Fibroblast of skin of right biceps (primary cell): ENCODE results near the gene BMPER.
"Not testable (repeated sequence)": the region's sequence is repeated elsewhere in the genome, so short reads cannot be mapped to it uniquely, and the experiment has no call there.

ENCODE experiments used
- DNase-seq: peaks from one replicate; pipeline ENCODE4 v3.0.0-alpha.2; 2013

The BMPER gene

GRCh38 chr7:34145603-34146002, 240.3 kb downstream of the BMPER start:
- DNase-seq, result no peak

DNA sequence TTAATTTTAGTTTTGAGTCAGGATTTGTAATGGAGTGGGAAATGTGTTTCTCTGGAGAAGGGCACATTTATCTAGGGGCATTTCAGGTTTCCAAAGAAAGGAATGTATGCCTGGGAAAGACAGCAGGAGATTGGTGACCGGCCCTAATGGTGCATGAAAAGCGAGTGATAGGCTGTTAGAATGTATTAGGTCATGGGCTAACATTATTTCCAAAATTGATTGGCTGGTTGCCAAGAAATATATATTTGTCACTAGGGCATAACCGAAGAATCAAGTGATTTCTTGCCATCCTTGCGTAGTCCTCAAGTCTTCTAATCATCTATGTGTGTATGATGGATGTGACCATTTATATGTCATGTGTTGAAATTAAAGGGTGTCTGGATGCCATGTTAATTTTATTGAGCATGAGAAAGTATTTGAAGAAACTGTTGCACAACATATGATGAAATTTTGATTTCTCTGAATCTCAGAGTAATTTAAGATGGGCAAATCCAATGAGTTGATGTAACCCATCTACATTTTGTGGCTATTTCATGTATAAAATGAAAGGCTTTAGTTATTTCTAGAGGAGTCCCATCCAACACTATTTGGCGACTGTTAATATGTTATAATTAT, 248.4 kb downstream of the BMPER start:
- DNase-seq, result peak; percentile 35

- DNase-seq, result peak; percentile 99
These were observed 250.0 kb downstream of the BMPER start for GRCh38 chr7:34155220-34155908.

DNA sequence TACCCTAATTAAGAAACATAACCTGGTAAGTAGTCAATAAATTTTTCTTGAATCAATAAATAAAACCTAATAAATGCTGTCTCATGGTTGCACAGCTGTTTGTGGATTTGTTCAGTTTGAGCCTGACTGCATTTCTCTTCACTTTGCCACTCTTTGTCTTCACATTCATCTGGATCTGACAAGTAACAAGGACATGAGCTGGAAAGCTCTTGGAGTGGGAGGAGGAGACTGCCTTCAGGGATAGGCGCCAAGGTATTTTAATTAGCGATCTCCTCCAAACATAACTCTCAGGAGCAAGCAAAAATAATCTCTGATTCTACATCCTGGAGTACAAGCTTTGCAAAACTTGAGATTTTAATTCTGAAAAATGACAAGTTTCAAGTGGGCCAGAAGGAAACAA, 251.0 kb downstream of the BMPER start:
- peak; percentile 85 for DNase-seq

DNA sequence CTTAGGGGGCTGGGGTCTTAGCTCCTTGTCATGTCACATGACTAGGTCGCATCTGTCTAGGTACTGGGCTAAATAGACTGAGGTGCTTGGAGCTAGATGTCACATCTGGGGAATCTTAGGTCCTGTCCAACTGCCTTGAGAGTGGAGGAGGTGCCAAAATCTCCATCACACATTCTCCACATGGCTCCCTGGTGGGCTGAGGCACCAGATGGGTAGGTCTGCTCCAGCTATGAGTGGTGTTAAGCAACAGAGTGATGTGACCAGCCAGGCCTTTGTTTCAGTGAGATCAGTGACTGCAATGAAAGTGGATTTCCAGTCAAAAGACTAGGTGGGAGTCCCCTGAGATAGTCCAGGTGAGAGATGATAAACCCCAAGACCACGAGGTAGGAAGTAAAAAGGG, 251.8 kb downstream of the BMPER start:
- DNase-seq, result peak; percentile 44

- peak; percentile 34 for DNase-seq
These were observed 253.2 kb downstream of the BMPER start for GRCh38 chr7:34158368-34159153.

DNA sequence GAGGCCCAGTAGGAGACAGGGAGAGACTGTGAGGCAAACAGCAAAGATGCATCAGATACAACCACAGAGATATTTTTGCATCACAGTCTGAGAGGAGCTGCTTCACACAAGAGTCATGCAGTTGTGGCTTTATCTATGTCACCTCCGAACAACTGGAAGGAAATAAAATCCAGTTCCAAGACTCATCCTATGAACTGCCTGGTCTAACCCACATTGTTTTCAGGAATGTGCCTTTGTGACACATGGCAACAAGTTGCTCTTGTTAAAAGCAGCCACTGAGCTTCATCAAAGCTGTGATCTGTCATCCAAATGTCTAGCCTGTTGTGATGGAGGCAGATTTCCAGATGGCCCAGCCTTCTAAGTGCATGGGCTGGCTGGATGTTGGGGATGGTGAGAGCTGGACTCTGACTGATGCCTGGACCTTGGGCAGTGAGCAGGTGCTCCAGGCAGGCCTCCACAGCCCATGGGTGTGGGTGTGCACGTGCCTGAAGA, 255.0 kb downstream of the BMPER start:
- DNase-seq, result peak; percentile 98

- DNase-seq, result peak; percentile 69
These were observed 256.8 kb downstream of the BMPER start for GRCh38 chr7:34162027-34162565.

- DNase-seq, result no peak
These were observed 257.3 kb downstream of the BMPER start for GRCh38 chr7:34162677-34163076.

DNA sequence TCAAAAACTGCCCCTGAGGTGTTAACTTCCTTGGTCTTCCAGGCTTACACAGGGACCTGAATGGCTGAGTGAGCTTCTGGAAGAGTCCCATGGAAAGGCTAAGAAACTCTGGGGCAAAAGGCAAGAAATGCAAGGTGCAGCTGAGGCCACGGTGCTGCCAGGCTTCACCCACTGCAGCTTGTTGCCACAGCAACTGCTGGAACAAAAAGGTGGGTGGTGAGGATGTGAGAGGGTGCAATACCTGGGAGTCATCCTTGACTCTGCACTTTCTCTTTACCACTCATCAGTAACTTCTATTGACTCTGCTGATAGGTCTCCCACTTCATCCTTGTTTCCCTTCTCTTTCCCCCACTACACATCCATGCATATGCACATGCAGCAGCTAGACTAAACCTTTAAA, 258.6 kb downstream of the BMPER start:
- no peak for DNase-seq

DNA sequence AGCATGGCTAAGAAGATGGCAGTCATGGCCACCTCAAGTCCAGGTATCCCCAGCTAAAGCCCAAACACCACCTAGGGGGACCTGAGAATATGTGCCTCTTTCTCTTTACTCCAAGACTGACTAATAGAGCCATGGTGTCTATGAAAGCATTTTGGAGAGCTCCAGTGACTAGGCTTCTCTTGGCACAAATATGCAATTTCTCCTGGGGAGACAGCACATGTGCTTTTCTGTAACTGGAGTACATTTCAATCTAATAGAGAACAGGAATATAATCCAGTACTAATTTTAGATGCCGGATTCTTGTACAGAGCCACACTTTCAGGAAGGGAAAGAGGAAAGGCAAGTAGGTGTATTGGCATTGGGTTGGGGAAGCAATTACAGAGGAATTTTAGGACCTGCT, 260.1 kb downstream of the BMPER start:
- peak; percentile 48 for DNase-seq

DNA sequence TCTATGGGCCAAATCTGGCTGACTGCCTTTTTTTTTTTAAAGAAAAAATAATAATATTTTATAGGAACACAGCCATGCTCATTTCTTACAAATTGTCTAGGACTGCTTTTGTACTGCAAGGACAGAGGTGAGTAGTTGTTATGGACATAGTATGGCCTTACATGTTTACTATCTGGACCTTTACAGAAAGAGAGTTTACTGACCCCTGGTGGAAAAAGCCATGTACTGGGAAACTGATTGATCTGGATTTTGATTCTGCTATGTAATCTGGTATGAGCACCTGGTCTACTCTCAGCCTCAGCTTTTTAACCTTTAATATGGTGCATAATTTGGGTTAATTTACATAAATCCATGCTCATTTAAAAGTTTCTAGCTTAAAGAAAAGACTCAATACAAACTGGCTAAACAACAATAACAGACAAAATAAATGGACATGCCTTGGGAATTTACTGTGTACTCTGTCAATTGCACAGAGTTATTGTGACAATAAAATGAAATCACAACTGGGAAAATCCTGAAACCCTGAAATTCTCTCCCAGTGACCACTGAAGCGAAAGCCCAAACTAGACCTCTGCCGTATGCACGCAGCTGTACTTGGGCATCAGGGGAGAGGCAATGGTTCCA, 260.7 kb downstream of the BMPER start:
- peak; percentile 52 for DNase-seq

GRCh38 chr7:34168013-34168412, 262.7 kb downstream of the BMPER start:
- DNase-seq, result no peak

DNA sequence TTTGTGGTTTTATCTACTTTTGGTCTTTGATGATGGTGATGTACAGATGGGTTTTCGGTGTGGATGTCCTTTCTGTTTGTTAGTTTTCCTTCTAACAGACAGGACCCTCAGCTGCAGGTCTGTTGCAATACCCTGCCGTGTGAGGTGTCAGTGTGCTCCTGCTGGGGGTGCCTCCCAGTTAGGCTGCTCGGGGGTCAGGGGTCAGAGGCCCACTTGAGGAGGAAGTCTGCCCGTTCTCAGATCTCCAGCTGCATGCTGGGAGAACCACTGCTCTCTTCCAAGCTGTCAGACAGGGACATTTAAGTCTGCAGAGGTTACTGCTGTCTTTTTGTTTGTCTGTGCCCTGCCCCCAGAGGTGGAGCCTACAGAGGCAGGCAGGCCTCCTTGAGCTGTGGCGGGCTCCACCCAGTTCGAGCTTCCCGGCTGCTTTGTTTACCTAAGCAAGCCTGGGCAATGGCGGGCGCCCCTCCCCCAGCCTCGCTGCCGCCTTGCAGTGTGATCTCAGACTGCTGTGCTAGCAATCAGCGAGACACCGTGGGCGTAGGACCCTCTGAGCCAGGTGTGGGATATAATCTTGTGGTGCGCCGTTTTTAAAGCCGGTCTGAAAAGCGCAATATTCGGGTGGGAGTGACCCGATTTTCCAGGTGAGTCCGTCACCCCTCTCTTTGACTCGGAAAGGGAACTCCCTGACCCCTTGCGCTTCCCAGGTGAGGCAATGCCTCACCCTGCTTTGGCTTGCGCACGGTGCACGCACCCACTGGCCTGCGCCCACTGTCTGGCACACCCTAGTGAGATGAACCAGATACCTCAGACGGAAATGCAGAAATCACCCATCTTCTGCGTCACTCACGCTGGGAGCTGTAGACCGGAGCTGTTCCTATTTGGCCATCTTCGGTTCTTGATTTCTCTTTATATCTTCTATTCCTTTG, 269.6 kb downstream of the BMPER start:
- not testable (repeated sequence) for DNase-seq

- DNase-seq, result no peak
These were observed 270.5 kb downstream of the BMPER start for GRCh38 chr7:34175837-34176236.

DNA sequence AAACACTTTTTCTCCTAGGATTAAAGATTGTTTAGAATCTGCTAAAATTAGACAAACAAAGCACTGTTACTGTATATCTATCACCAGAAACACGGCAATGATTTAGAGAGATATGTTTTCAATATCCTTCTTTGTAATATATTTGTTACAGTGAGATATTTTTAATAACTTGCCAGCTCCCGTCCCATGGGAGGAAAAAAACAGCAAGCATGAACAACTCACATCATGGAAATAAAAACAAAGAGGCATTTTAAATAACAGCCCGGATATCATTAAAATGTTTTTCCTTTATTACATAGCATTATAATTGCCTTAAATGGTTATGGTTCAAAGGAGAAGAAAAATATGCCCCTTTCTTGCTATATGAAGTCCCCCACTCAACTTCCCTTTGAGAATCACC, 272.1 kb downstream of the BMPER start:
- DNase-seq, result no peak

DNA sequence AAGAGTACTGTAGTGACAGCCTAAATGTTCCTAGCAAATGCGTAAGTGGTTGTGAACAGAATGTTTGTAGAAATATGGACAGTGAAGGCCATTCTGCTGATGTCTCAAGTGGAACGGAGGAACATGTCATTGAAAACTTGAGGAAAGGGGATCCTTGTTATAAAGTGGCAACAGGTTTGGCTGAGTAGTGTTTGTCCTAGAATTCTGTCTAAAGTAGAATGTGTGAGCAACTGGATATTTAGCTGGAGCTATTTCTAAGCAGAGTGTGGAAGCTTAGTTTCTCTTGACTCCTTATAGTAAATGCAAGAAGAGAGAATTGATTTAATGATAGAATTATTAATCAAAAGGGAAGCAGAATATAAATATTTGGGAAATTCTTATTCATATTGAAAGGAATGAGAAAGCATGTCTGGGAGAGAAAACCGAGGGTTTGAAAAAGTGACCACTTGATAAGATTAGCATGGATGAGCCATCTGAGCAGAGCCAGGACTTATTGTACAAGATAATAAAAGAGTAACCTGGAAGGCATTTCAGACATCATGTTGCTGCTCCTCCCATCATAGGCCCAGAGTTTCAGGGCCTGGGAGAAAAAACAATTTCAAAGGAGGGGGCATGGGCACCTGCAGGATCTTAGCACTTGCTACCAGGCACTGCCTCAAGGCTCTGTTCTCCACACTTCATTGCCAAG, 276.1 kb downstream of the BMPER start:
- DNase-seq, result no peak

- DNase-seq, result peak; percentile 39
These were observed 279.1 kb downstream of the BMPER start for GRCh38 chr7:34184466-34184865.

DNA sequence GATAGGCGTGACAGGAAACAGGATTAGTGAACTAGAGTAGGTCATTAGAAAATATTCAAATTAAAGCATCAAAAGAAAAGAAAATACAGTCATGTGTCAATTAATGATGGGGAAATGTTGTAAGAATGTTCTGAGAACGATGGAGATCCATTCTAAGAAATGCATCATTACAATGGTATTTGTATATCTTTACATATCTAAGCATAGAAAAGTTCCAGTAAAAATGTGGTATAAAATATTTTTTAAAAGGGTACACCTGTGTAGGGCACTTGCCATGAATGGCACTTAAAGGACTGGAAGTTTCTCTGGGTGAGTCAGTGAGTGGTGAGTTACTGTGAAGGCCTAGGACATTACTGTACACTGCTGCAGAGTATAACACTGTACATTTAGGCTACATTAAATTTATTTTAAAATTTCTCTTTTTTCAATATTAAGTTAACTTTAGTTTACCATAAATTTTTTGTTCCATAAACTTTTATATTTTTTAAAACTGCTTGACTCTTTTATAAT, 282.5 kb downstream of the BMPER start:
- peak; percentile 40 for DNase-seq

GRCh38 chr7:34189031-34189430, 283.7 kb downstream of the BMPER start:
- DNase-seq, result no peak

DNA sequence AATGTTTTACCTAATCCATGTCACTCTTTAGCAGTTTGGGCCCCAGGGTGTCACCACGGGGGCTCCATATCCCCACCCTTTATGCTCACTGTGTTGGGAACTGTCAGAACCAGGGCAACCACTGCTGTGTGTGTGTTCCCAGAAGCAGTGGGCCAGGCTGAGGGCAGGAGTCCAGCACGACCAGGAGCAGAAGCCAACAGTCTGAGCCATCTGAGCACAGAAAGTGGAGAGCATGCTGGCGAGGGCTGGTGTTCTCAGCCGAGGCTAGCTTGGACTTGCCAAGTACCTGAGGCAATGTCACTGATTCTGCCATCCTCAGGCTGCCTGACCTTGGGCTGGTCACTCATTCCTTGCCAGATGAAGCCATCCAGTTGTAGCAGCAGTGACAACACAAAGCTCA, 285.0 kb downstream of the BMPER start:
- DNase-seq, result no peak
